Panc1 (cell line): Measurements from ENCODE around the gene ZNF256. TPM values are rescaled to one million over a fixed set of nuclear protein-coding genes. Genes with fewer than 3 reads are reported as not detected.

ENCODE experiments used
- ATAC-seq: fragments of 200-7000 bp; cut with Tn5 transposase; 2 replicates; pipeline ENCODE4 v1.9.1; 2020; ENCODE audit warnings: mild to moderate bottlenecking, moderate library complexity
- BruUV-seq: library from RNA; stranded (reverse); fragments of 400-500 nt; replicated peaks from 2 replicates; lab custom pipeline; 2021; lab: Mats Ljungman, UMichigan
- CTCF ChIA-PET: fragments of 300-600 bp; sonication (Branson Sonifier 250); formaldehyde crosslinking; loops from one replicate; lab custom pipeline; 2022; ENCODE audit warnings: antibody characterized with exemption; lab: Charles Lee
- POLR2A ChIA-PET: fragments of 300-600 bp; sonication (Branson Sonifier 250); formaldehyde crosslinking; loops from one replicate; lab custom pipeline; 2022; ENCODE audit warnings: antibody characterized with exemption; lab: Charles Lee
- DNase-seq: peaks from one replicate; pipeline ENCODE4 v3.0.0-alpha.2; 2010; ENCODE audit warnings: low read depth, low spot score
- H3K27ac ChIP-seq: 2 replicates; pipeline ENCODE4 v1.5.1; 2011; ENCODE audit warnings: mild to moderate bottlenecking, low read length, inconsistent platforms
- H3K27me3 ChIP-seq: fragments of 200-500 bp; sonication (Bioruptor generic); 2 replicates; pipeline ENCODE4 v1.6.0; 2014; ENCODE audit warnings: low read length, inconsistent platforms; ENCODE audit not compliant: control insufficient read depth, insufficient read depth
- H3K36me3 ChIP-seq: fragments of 200-500 bp; sonication (Bioruptor generic); 2 replicates; pipeline ENCODE4 v1.5.1; 2014; ENCODE audit warnings: inconsistent platforms, mild to moderate bottlenecking, low read length, moderate library complexity; ENCODE audit not compliant: control insufficient read depth, insufficient read depth
- H3K4me1 ChIP-seq: 2 replicates; pipeline ENCODE4 v1.5.1; 2011; ENCODE audit warnings: inconsistent platforms, mild to moderate bottlenecking, low read length, moderate library complexity; ENCODE audit not compliant: control insufficient read depth, insufficient read depth
- H3K4me3 ChIP-seq, 2 experiments: 2 replicates each; pipeline ENCODE4 v1.5.1; 2011 to 2012; ENCODE audit warnings: low read depth in 2 of 2, low read length in 2 of 2, mild to moderate bottlenecking in 2 of 2, inconsistent platforms in 1 of 2, moderate library complexity in 1 of 2
- H3K9me3 ChIP-seq: fragments of 200-500 bp; sonication (Bioruptor generic); 2 replicates; pipeline ENCODE4 v1.5.1; 2014; ENCODE audit warnings: low read depth, mild to moderate bottlenecking, inconsistent platforms, low read length, moderate library complexity; ENCODE audit not compliant: control insufficient read depth, insufficient read depth
- CTCF ChIP-seq: fragments of 450-650 bp; IDR thresholded peaks from 2 replicates; pipeline ENCODE4 v1.5.1; 2017; ENCODE audit warnings: mild to moderate bottlenecking
- POLR2AphosphoS5 ChIP-seq: IDR thresholded peaks from 2 replicates; pipeline ENCODE4 v1.6.1; 2012; ENCODE audit warnings: mild to moderate bottlenecking, low read depth, low read length, moderate library complexity
- REST ChIP-seq, 2 experiments: IDR thresholded peaks; 2 replicates each; pipeline ENCODE4 v1.6.1; 2011 to 2012; ENCODE audit warnings: low read depth in 2 of 2, control low read depth in 1 of 2, low read length in 1 of 2, mild to moderate bottlenecking in 1 of 2, moderate library complexity in 1 of 2; ENCODE audit not compliant: insufficient read depth in 1 of 2
- SIN3A ChIP-seq: IDR thresholded peaks from 2 replicates; pipeline ENCODE4 v1.6.1; 2012; ENCODE audit warnings: low read depth, mild to moderate bottlenecking, low read length, moderate library complexity, borderline replicate concordance; ENCODE audit not compliant: insufficient read depth
- TCF7L2 ChIP-seq: IDR thresholded peaks from 2 replicates; pipeline ENCODE4 v1.6.1; 2011; ENCODE audit warnings: mild to moderate bottlenecking, low read depth, low read length, inconsistent platforms
- in situ Hi-C: cut with HindIII; loops from 2 replicates; pipeline ENCODE4 v1.10.0; 2016; ENCODE audit warnings: low sequenced_read_pairs, low pct_unique_long_range_greater_than_20kb
- intact Hi-C: fragments of 100-400 bp; cut with micrococcal nuclease; formaldehyde crosslinking; loops from one replicate; pipeline ENCODE4 v1.10.0; 2022; ENCODE audit not compliant: unreplicated experiment
- total RNA-seq: library from RNA; stranded (reverse); gene quantifications from one replicate; pipeline ENCODE4 v1.2.1, GENCODE V29; 2021; ENCODE audit not compliant: unreplicated experiment

Gene ZNF256
- total RNA-seq, 1 experiment from 2014 or later, result 10.1 TPM

- intact Hi-C loops, result no loop called here
- peaks cover 38% of the 10 kb centered on the region for H3K9me3 ChIP-seq
- no peaks in the 10 kb centered on the region for H3K27me3 ChIP-seq
- POLR2A ChIA-PET, result no interaction called here
- ATAC-seq (no peak), DNase-seq (no peak)
- no peaks in the 10 kb centered on the region for H3K36me3 ChIP-seq
- BruUV-seq, result no TSS peak
- no peaks in the 10 kb centered on the region for H3K4me1 ChIP-seq
- peak overlapping the region; percentile 55 to 73; a peak in 2 of 4 replicates for H3K4me3 ChIP-seq
- CTCF ChIA-PET, result no interaction called here
- H3K27ac ChIP-seq, result no peak overlapping the region
- in situ Hi-C loops, result no loop called here
- TF ChIP-seq CTCF (no peak), REST (IDR thresholded peaks at IDR 0.05; ENCODE audit: insufficient read depth in 1 of 2, low read depth in 2 of 2, low read length in 1 of 2) (no peak), POLR2AphosphoS5 (no peak), TCF7L2 (no peak), SIN3A (no peak)
Measured at GRCh38 chr19:57935731-57936130, 11.8 kb downstream of the ZNF256 start.

GRCh38 chr19:57934820-57935665 lies 12.5 kb downstream of the ZNF256 start, which contains the start of gene ZNF418:
TSS of gene ZNF418 (minus strand) at chr19:57935402. CDS start at chr19:57933822, 1,580 bp downstream.
- ChIA-PET POLR2A (no interaction called here), CTCF (no interaction called here)
- Histone ChIP-seq H3K27me3 (no peaks in the 10 kb centered on the region), H3K4me3 (peak within 1 kb of the TSS; percentile 55 to 73), H3K4me1 (no peaks in the 10 kb centered on the region), H3K36me3 (no peaks in the 10 kb centered on the region), H3K27ac (peak within 1 kb of the TSS; percentile 73), H3K9me3 (peaks cover 36% of the 10 kb centered on the region; the same call in 1 of the 2 replicates)
- BruUV-seq, result TSS peak; percentile 66
- TF ChIP-seq POLR2AphosphoS5 (peak; percentile 61; the same call in 1 of the 2 replicates), REST (IDR thresholded peaks at IDR 0.05; ENCODE audit: insufficient read depth in 1 of 2, low read depth in 2 of 2, low read length in 1 of 2) (no peak), CTCF (no peak), SIN3A (no peak), TCF7L2 (no peak)
- ATAC-seq (peak; percentile 99), DNase-seq (peak; percentile 39)
- in situ Hi-C loops (no loop called here), intact Hi-C loops (no loop called here)
